Stimulated activated CD4-positive, alpha-beta T cell treated with anti-CD3 and anti-CD28 coated beads, Interleukin-4, amount 100 ng/mL, for 4 hours (primary cell): ENCODE results near the gene COPE.
"Not testable (repeated sequence)": the region's sequence is repeated elsewhere in the genome, so short reads cannot be mapped to it uniquely, and the experiment has no call there.

Source experiments
- DNase-seq, 2 experiments: peaks; one replicate each; pipeline ENCODE4 v3.0.0-alpha.2; 2020

Gene COPE

DNA sequence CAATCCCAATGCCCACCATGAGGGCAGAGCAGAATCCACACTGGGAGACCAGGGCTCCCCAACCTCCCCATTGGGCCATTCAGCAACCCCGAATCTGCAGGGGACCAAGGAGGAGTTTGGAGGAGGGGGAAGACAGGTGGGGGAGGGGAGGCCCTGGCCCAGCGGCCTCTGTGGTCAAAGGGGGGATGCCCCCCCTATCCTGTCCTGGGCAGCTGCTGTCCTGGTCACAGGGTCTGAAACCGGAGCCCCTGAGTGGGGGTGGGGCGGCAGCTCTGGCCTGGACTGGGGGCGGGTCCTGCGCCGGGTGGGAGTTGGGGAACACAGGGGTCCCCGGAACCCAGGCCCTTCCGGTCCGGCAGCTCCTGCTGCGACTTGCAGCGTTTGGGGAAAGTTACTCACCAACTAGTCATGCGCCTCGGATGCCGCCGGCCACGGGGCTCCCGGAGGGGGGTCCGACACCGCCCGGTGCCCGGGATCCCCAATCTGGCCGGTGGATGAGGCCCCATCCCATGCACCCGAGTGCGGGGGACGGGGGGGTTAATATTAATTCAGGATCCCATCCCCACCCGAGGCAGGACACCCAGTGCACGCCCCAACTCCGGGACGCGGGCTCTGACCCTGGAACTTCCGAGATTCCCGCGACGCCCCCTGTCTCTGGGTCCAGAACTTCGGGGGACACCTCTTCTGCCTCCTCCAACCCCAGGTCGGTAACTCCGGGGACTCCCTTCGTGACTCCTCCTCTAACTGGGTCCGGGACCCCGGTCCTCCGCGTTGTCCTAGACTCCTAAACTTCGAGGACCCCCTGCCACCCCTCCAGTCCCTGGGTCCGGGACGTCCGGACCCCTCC is 21.0 kb upstream of the COPE start:
- DNase-seq = no peak

DNA sequence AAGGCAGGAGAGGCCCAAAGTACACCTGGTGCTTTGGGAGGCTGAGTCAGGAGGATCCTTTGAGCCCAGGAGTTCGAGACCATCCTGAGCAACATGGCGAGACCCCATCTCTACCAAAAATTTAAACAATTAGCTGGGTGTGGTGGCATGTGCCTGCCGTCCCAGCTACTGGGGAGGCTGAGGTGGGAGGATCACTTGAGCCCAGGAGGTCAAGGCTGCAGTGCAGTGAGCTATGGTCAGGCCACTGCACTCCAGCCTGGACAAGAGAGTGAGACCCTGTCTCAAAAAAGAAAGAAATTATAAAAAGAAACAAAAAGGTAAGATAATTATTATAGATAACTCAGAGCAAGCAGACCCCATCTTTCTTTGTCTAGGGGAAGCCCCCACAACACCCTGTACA is 20.0 kb upstream of the COPE start:
- DNase-seq = no peak

- no peak for DNase-seq
Observed at GRCh38 chr19:18933297-18933696, 14.1 kb upstream of the COPE start.

GRCh38 chr19:18932216-18932841 is 13.1 kb upstream of the COPE start:
- peak; percentile 77 to 85 for DNase-seq

DNA sequence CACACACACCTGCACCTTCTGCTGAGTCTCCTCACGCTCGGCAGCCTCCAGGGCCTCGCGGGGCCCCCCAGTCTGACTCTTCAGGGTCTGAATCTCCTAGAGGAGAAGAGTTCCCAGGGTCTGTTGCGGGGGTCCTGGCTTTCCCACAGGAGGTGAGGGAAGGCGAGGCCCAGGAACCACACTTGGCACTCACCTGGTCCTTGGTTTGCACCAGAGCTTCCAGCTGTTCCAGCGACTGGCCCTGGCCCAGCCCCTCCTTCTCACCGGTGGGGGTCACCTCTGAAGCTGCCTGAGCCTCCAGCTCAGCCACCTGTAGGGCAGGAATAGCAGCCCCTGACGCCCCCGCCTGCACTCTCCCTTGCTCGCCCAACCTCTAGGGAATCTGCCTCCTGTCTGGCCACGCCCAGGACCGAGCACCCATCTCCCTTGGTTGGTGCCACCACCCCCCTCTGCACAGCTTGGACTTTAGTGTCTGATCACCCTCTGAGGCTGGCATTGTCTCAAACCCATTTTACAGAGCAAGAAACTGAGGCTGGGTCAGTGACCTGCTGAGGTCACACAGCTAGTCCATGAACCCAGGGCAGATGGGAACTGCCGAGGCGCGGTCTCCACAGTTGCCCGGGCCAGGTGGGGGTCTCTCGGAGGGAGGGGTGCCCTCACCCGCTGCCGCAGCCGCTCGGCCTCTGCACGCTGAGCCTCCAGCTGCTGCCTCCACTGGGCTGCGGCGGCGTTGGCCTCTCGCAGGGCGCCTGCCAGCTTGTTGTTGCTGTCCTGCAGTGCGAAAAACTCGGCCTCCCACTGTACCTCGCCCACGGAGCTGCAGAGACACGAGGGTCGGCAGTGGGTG is 12.4 kb upstream of the COPE start:
- DNase-seq = no peak

DNA sequence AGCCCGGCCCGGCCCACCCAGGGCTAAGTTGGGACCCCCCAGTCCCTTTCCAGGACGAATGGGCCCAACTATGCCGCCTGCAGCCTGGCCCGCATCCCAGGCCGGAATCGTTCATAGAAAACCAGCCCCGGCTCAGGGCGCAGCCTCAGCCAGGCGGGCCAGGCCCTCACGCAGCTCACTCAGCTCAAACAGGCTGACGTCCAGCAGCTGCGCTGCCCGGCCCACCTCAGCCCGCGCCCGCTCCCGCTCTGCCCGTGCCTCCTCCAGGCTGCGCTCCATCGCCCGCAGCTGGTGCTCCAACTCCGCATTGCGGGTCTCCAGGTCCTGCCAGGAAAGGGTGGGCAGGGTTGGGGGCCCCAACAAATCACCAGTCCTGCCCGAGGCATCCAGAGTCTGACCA is 10.1 kb upstream of the COPE start:
- no peak for DNase-seq

DNA sequence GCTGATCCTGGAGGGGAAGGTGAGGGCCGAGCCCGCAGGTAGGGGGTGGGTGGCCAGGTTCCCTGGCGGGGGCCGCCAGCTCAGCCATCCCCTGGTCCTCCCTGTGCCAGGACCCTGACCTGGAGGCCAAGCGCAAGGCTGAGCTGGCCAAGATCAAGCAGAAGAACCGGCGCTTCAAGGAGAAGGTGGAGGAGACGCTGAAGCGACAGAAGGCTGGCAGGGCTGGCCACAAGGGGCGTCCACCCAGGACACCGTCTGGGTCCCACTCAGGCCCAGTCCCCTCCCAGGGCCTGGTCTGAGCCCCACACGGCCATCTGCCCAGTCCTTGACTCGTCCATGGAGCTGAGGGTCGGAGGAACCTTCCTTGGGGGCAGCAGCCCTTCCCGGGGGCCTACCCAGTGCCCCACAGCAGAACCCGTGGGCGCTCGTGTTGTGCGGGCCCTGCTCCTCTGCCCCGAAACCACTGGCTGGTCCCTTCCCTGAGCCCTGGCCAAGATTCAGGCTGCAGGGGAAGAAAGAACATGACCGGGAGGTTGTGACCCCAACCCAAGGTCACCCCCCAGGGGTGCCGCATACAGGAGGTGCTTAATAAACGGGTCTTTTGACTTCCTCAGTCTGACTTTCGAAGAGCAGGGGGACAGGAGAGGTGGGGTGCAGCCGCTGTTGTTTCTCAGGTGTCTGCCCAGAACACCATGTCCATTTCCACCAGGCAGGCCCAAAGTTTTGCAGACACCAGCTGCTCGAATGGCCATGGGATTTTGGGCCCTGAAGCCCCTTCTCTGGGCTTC is 9.0 kb upstream of the COPE start:
- DNase-seq = no peak

DNA sequence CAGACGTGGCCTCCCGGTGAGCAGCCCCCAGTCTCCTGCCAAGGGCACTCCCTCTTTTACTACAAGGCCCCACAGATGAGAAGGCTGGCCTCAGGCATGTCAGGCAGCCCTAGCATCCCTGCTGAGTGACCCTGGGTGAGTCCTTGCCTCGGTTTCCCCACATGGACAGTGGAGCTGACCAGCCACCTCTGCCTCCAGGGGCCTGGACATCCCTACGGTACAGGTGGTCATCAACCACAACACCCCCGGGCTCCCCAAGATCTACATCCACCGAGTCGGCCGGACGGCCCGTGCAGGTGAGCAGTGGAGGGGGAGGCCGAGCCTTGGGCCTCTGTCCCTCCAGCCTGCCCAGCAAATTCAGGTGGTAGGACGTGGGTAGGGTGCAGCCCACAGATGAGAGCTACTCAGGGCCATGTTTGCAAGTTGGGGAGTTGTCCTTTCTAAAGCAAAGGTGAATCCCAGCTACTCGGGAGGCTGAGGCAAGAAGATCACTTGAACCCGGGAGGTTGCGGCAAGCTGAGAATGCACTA is 5.6 kb upstream of the COPE start:
- DNase-seq = no peak

GRCh38 chr19:18922228-18922985 is 3.2 kb upstream of the COPE start:
- DNase-seq = no peak

DNA sequence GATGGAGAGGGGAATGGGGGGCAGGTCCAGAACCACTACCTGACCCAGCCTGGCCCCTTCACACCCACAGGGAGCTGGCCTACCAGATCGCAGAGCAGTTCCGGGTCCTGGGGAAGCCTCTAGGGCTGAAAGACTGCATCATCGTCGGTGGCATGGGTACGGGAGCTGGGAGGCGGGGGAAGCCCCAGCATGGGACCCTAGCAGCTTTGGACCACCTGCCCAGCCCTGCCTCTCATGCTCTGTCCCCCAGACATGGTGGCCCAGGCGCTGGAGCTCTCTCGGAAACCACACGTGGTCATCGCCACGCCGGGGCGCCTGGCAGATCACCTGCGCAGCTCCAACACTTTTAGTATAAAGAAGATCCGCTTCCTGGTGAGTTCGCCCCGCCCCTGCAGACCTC is 2.4 kb upstream of the COPE start:
- no peak for DNase-seq

DNA sequence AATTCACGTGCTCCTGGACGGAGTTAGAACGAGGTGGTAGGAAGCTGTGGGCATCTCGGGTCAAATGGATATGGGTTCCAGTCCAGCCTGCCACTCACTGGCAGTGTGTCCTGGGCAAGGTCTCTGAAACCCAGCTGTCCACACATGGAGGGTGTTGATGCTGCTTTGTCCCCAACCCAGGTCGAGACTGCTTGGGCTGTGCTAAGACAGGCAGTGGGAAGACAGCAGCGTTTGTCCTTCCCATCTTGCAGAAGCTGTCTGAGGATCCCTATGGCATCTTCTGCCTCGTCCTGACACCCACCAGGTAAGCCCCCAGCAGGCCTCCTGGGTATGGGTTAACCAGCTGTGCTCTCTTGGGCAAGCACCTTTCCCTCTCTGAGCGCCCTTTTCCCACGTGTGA is 1.2 kb upstream of the COPE start:
- no peak for DNase-seq

GRCh38 chr19:18919900-18920214 is 670 bp upstream of the COPE start:
- DNase-seq = no peak

- DNase-seq = not testable (repeated sequence)
Observed at GRCh38 chr19:18917593-18917992, 1.6 kb downstream of the COPE start.

DNA sequence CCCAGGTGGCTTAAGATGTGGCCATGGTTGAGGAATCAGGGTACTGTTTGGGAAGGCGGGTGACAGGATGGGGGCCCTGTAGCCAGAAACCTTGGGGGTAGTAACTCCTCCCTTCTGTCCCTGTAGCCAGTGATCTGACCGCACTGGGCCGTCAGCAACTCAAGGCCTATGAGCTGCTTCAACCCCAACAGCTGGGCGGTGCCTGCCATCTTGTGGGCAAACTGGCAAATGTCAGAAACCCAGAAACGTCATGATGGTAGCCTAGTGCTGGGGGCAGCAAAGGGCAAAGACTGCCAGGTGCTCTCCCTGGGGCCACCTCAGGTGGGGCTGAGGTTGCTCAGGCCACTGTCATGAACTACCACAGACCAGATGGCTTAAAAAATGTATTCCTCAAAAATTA is 3.5 kb downstream of the COPE start:
- DNase-seq = peak; percentile 23 to 24

DNA sequence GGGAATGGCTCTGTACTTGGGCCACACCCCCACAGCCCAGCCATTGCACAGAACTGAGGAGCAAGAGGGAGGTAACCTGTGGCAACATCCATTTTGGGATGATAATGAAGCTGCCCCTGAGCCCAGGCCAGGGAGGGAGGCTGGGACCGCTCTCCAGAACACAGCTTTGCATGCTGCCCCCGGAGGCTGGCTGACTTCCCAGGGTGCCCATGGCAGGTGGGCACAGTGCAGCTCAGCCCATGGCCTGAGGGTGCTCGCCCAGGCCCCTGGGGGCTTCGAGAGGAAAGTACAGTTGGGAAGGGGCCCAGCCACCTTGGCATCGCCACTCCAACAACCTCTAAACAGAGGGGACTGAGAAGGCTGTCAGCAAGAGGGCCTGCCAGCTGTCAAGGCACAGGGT is 5.7 kb downstream of the COPE start:
- no peak for DNase-seq

DNA sequence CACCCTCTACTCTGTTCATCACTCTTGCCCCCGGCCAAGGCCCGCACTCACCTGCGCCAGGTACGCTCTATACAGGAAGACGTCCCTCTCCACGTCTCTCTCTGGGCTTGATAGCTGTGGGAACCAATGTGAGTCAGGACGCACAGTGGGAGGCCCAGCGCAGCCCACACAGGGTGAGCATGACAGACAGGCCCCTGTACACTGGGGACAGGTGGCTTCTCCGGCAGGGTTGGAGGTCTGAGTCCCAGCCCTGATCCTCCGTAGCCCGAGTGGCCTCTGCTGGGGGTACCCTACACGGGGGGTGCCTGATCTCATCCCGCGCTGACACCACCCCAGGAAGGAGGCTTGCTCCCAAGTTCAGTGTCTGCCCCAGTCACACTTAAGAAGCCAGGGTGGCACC is 6.3 kb downstream of the COPE start:
- DNase-seq = no peak

GRCh38 chr19:18910801-18911436 is 8.3 kb downstream of the COPE start:
- DNase-seq = no peak

- no peak for DNase-seq
Observed at GRCh38 chr19:18910010-18910409, 9.2 kb downstream of the COPE start.

- DNase-seq = no peak
Observed at GRCh38 chr19:18908917-18909619, 10.1 kb downstream of the COPE start.

GRCh38 chr19:18906605-18907519 is 12.3 kb downstream of the COPE start:
- no peak for DNase-seq
